B cell (primary cell): ENCODE results near the gene SNTB2. TPM values are rescaled to one million over a fixed set of nuclear protein-coding genes. Genes with fewer than 3 reads are reported as not detected.

Experiments
- ATAC-seq: fragments of 200-7000 bp; cut with Tn5 transposase; one replicate; pipeline ENCODE4 v1.10.0; 2021; ENCODE audit warnings: low read depth, mild to moderate bottlenecking, moderate number of reproducible peaks, moderate library complexity
- CTCF ChIA-PET: fragments of 350-600 bp; sonication (Branson Sonifier 250); formaldehyde crosslinking; loops from one replicate; lab custom pipeline; 2021; ENCODE audit warnings: antibody characterized with exemption, inconsistent platforms; lab: Charles Lee
- POLR2A ChIA-PET: fragments of 350-600 bp; sonication (Branson Sonifier 250); formaldehyde crosslinking; loops from one replicate; lab custom pipeline; 2021; ENCODE audit warnings: antibody characterized with exemption; lab: Charles Lee
- DNase-seq: peaks from one replicate; pipeline ENCODE4 v3.0.0; 2013
- H2AFZ ChIP-seq: 2 replicates; pipeline ENCODE4 v1.6.1; 2012; ENCODE audit warnings: mild to moderate bottlenecking, low read depth, low read length; ENCODE audit not compliant: insufficient read depth, poor library complexity, severe bottlenecking
- H3K27ac ChIP-seq, 2 donors: 1 replicate in 1 of 2; 2 replicates in 1 of 2; pipeline ENCODE4 v1.5.1; 2012 to 2013; ENCODE audit warnings: low read length in 2 of 2, mild to moderate bottlenecking in 2 of 2, moderate library complexity in 1 of 2
- H3K27me3 ChIP-seq, 4 experiments: fragments of 200-600 bp in 1 of 4; sonication (generic) in 1 of 4; replicated peaks in 1 of 4; 1 replicate in 2 of 4; 2 replicates in 2 of 4; pipeline versions ENCODE4 v1.6.1 to v1.7.0; 2013 to 2016; ENCODE audit warnings: low read length in 3 of 4, mild to moderate bottlenecking in 2 of 4, mixed read lengths in 1 of 4, moderate library complexity in 1 of 4; ENCODE audit not compliant: insufficient read depth in 4 of 4, control insufficient read depth in 3 of 4; ENCODE audit errors: control extremely low read depth in 1 of 4
- H3K36me3 ChIP-seq, 2 experiments: replicated peaks in 1 of 2; 1 replicate in 1 of 2; 2 replicates in 1 of 2; pipeline versions ENCODE4 v1.6.1 to v1.7.1; 2013; ENCODE audit warnings: low read length in 1 of 2; ENCODE audit not compliant: insufficient read depth in 2 of 2, control insufficient read depth in 1 of 2; ENCODE audit errors: control extremely low read depth in 1 of 2, extremely low read depth in 1 of 2
- H3K4me1 ChIP-seq, 2 donors: fragments of 200-600 bp in 1 of 2; sonication (generic) in 1 of 2; 1 replicate in 1 of 2; 2 replicates in 1 of 2; pipeline versions ENCODE4 v1.5.1 to v1.6.1; 2013 to 2017; ENCODE audit warnings: low read length in 2 of 2; ENCODE audit not compliant: control insufficient read depth in 2 of 2, insufficient read depth in 2 of 2
- H3K4me2 ChIP-seq: replicated peaks from 2 replicates; pipeline ENCODE3; 2012; ENCODE audit warnings: mild to moderate bottlenecking, low read depth, low read length; ENCODE audit not compliant: poor library complexity, severe bottlenecking
- H3K4me3 ChIP-seq, 5 experiments: fragments of 200-600 bp in 1 of 5; sonication (generic) in 1 of 5; 1 replicate in 3 of 5; 2 replicates in 2 of 5; pipeline versions ENCODE4 v1.5.1 to v1.7.0; 2011 to 2016; ENCODE audit warnings: low read length in 4 of 5, mild to moderate bottlenecking in 4 of 5, low read depth in 2 of 5, control low read depth in 1 of 5, moderate library complexity in 1 of 5; ENCODE audit not compliant: insufficient read depth in 1 of 5; ENCODE audit errors: control extremely low read depth in 1 of 5, extremely low read depth in 1 of 5
- H3K79me2 ChIP-seq: fragments of 200-600 bp; sonication (generic); one replicate; pipeline ENCODE4 v1.6.0; 2016; ENCODE audit warnings: low read length; ENCODE audit not compliant: control insufficient read depth, insufficient read depth
- H3K9ac ChIP-seq: fragments of 200-600 bp; sonication (generic); 2 replicates; pipeline ENCODE4 v1.6.1; 2017; ENCODE audit warnings: mild to moderate bottlenecking, low read length, moderate library complexity
- H3K9me3 ChIP-seq, 3 donors: one replicate each; pipeline versions ENCODE4 v1.6.1 to v1.7.1; 2013; ENCODE audit warnings: low read length in 2 of 3; ENCODE audit not compliant: control insufficient read depth in 2 of 3, insufficient read depth in 1 of 3; ENCODE audit errors: control extremely low read depth in 1 of 3
- H4K20me1 ChIP-seq: 2 replicates; pipeline ENCODE4 v1.6.0; 2012; ENCODE audit warnings: mild to moderate bottlenecking, low read length; ENCODE audit not compliant: insufficient read depth, control insufficient read depth, poor library complexity, severe bottlenecking
- H3K27ac Mint-ChIP-seq: one replicate; pipeline ENCODE4 v1.8.0; 2021; ENCODE audit warnings: mixed read lengths
- H3K27me3 Mint-ChIP-seq: one replicate; pipeline ENCODE4 v1.8.0; 2021; ENCODE audit warnings: mixed read lengths
- H3K4me1 Mint-ChIP-seq: one replicate; pipeline ENCODE4 v1.8.0; 2021; ENCODE audit warnings: mixed read lengths
- H3K4me3 Mint-ChIP-seq: one replicate; pipeline ENCODE4 v1.8.0; 2021; ENCODE audit warnings: mixed read lengths
- H3K9me3 Mint-ChIP-seq: one replicate; pipeline ENCODE4 v1.8.0; 2022; ENCODE audit warnings: mixed read lengths; ENCODE audit not compliant: insufficient read depth
- EZH2 ChIP-seq: IDR thresholded peaks from 2 replicates; pipeline ENCODE4 v1.6.1; 2012; ENCODE audit warnings: borderline replicate concordance, low read depth, mild to moderate bottlenecking, moderate library complexity, low read length; ENCODE audit not compliant: insufficient read depth, poor library complexity, severe bottlenecking
- WGBS: methylation state at CpG from one replicate; pipeline ENCODE4 v1.1.5; 2013; ENCODE audit warnings: missing lambda C conversion rate; ENCODE audit not compliant: insufficient coverage; 5-methylcytosine and 5-hydroxymethylcytosine counted together
- intact Hi-C: fragments of 100-400 bp; cut with micrococcal nuclease; formaldehyde crosslinking; loops from one replicate; pipeline ENCODE4 v1.10.0; 2022
- polyA plus RNA-seq: library from polyadenylated mRNA; depleted of rRNA; stranded (reverse); fragments of >200 nt; gene quantifications from 2 replicates; pipeline ENCODE4 v1.2.3, GENCODE V29; 2012
- total RNA-seq, 2 donors: library from RNA; stranded (reverse); fragments of 120-200 nt in 1 of 2; gene quantifications; 1 replicate in 1 of 2; 2 replicates in 1 of 2; pipeline versions ENCODE4 v1.2.3 to v1.2.4, GENCODE V29; 2013 to 2022
- TF ChIP-seq, protein P1 (sequence below): fragments of 200-600 bp; IDR thresholded peaks from one replicate; pipeline ENCODE4 v1.8.0; 2022; ENCODE audit warnings: antibody characterized with exemption, mild to moderate bottlenecking

SNTB2 gene
- total and polyA plus RNA-seq, 2 donors (not counting 1 experiment from before 2014, with no cell fraction given): 3.8 to 16.2 TPM

DNA sequence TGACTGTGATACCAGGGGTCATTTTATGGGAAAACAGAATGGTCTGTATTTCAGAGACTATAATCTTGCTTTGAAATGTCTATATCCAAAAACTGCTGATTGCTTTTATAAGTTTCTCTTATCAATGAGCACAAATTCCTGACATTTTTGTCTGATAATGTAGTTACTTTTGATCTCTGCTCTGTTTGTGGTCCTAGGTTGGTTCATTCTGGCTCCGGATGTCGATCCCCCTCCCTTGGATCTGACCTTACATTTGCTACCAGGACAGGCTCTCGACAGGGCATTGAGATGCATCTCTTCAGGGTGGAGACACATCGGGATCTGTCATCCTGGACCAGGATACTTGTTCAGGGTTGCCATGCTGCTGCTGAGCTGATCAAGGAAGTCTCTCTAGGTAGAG is 96.9 kb downstream of the SNTB2 start:
- TF ChIP-seq, protein P1, sequence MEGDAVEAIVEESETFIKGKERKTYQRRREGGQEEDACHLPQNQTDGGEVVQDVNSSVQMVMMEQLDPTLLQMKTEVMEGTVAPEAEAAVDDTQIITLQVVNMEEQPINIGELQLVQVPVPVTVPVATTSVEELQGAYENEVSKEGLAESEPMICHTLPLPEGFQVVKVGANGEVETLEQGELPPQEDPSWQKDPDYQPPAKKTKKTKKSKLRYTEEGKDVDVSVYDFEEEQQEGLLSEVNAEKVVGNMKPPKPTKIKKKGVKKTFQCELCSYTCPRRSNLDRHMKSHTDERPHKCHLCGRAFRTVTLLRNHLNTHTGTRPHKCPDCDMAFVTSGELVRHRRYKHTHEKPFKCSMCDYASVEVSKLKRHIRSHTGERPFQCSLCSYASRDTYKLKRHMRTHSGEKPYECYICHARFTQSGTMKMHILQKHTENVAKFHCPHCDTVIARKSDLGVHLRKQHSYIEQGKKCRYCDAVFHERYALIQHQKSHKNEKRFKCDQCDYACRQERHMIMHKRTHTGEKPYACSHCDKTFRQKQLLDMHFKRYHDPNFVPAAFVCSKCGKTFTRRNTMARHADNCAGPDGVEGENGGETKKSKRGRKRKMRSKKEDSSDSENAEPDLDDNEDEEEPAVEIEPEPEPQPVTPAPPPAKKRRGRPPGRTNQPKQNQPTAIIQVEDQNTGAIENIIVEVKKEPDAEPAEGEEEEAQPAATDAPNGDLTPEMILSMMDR: no peak
- TF ChIP-seq EZH2: no peak
- Mint-ChIP-seq H3K27ac (no peak overlapping the region), H3K4me1 (peaks cover 1% of the 10 kb centered on the region), H3K4me3 (no peak overlapping the region), H3K9me3 (no peaks in the 10 kb centered on the region), H3K27me3 (no peaks in the 10 kb centered on the region)
- peaks cover 0 to 5% of the 10 kb centered on the region in 2 experiments for H3K36me3 ChIP-seq
- no peak for ATAC-seq
- H3K9me3 ChIP-seq: no peaks in the 10 kb centered on the region
- H3K27ac ChIP-seq: no peak overlapping the region
- intact Hi-C loops: no loop called here
- ChIA-PET CTCF (interaction anchor here (0.8 to 9.5 kb wide), 2 partner anchors 134 to 441 kb away, joined by 3 to 314 read pairs; no protein-coding TSS in a partner anchor), POLR2A (no interaction called here)
- H4K20me1 ChIP-seq: no peaks in the 10 kb centered on the region
- H3K9ac ChIP-seq: no peak overlapping the region
- H3K4me2 ChIP-seq: no peak overlapping the region
- H2AFZ ChIP-seq: no peak overlapping the region
- no peaks in the 10 kb centered on the region for H3K4me1 ChIP-seq
- no peaks in the 10 kb centered on the region for H3K79me2 ChIP-seq
- no peak overlapping the region for H3K4me3 ChIP-seq
- DNase-seq: no peak
- WGBS: 100% methylated on average over 3 of the region's 4 CpGs
- no peaks in the 10 kb centered on the region for H3K27me3 ChIP-seq

DNA sequence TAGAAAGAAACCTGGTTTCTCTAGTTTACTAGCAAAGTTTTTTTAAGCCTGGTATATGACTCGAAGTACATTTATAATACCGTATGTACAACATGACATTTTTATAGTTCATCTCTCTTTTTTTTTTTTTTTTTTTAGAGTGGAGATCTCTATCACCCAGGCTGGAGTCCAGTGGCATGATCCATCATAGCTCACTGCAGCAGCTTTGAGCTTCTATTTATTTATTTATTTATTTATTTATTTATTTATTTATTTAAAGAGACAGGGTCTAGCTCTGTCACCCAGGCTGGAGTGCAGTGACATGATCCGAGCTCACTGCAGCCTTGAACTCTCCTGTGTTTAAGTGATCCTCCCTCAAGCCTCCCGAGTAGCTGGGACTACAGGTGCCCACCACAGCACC is 98.3 kb downstream of the SNTB2 start:
- no peak for TF ChIP-seq EZH2
- TF ChIP-seq, protein P1: no peak
- Histone ChIP-seq H3K4me2 (no peak overlapping the region), H3K79me2 (no peaks in the 10 kb centered on the region), H3K4me1 (no peaks in the 10 kb centered on the region), H3K9ac (no peak overlapping the region), H3K27ac (no peak overlapping the region), H3K9me3 (no peaks in the 10 kb centered on the region), H2AFZ (no peak overlapping the region), H3K27me3 (no peaks in the 10 kb centered on the region), H4K20me1 (no peaks in the 10 kb centered on the region), H3K4me3 (no peak overlapping the region), H3K36me3 (peaks cover 0 to 5% of the 10 kb centered on the region in 2 experiments)
- POLR2A ChIA-PET: no interaction called here
- H3K4me1 Mint-ChIP-seq: peaks cover 1% of the 10 kb centered on the region
- CTCF ChIA-PET: interaction anchor here (0.5 to 9.5 kb wide), 19 partner anchors 9 to 757 kb away, joined by 3 to 314 read pairs (median 5); partner anchors contain the start of gene SNTB2
- no peaks in the 10 kb centered on the region for H3K9me3 Mint-ChIP-seq
- 100% methylated on average over 1 of the region's 4 CpGs for whole genome bisulfite sequencing
- H3K27me3 Mint-ChIP-seq: no peaks in the 10 kb centered on the region
- no peak for ATAC-seq
- no peak for DNase-seq
- H3K4me3 Mint-ChIP-seq: no peak overlapping the region
- H3K27ac Mint-ChIP-seq: no peak overlapping the region
- intact Hi-C loops: no loop called here
